ENCODE measurements around the gene TPRX2. TPM values are rescaled to one million over a fixed set of nuclear protein-coding genes. Genes with fewer than 3 reads are reported as not detected.

TPRX2 gene
- total and polyA plus RNA-seq, 2 experiments from 2014 or later, result not detected

- no peak for TF ChIP-seq CTCF (conservative IDR thresholded peaks at IDR 0.05; ENCODE audit: low read depth in 2 of 2)
- TF ChIP-seq POLR2AphosphoS5 (IDR thresholded peaks at IDR 0.05; ENCODE audit: low read depth), result no peak
- TF ChIP-seq STAT1 (IDR thresholded peaks at IDR 0.05; ENCODE audit: unreplicated experiment), result no peak
- no peak for TF ChIP-seq ZNF462 (CRISPR knock-in tag; IDR thresholded peaks at IDR 0.05)
- TF ChIP-seq ZNF114 (CRISPR knock-in tag; IDR thresholded peaks at IDR 0.05), result no peak
- no peak for TF ChIP-seq CREB1 (CRISPR knock-in tag; IDR thresholded peaks at IDR 0.05; ENCODE audit: low read depth)
- no peak for TF ChIP-seq JUNB (IDR thresholded peaks at IDR 0.05; ENCODE audit: unreplicated experiment)
- TF ChIP-seq ETS1 (IDR thresholded peaks at IDR 0.05), result no peak
- no peak for TF ChIP-seq REST (IDR thresholded peaks at IDR 0.05; ENCODE audit: unreplicated experiment)
- TF ChIP-seq EZH2phosphoT487 (IDR thresholded peaks at IDR 0.05; ENCODE audit: unreplicated experiment), result no peak
- no peak for TF ChIP-seq EZH2 (IDR thresholded peaks at IDR 0.05; ENCODE audit: low read depth, unreplicated experiment)
- TF ChIP-seq ZNF331 (CRISPR knock-in tag; IDR thresholded peaks at IDR 0.05; ENCODE audit: low read depth), result no peak
- no peak for TF ChIP-seq NANOG (IDR thresholded peaks at IDR 0.05; ENCODE audit: borderline replicate concordance)
- Mint-ChIP-seq H3K4me1 (peaks cover 5% of the 10 kb centered on the region), H3K27me3 (ENCODE audit: insufficient read depth, low read depth, poor library complexity) (peaks cover 4% of the 10 kb centered on the region), H3K36me3 (ENCODE audit: low read depth) (no peaks in the 10 kb centered on the region), H3K4me3 (no peak overlapping the region), H3K27ac (0 out of 2 replicates have a peak overlapping the region, but pooled peaks have one; percentile 29), H3K9me3 (no peaks in the 10 kb centered on the region)
- Histone ChIP-seq H3K79me2 (replicated peaks; ENCODE audit: insufficient read depth) (no peaks in the 10 kb centered on the region), H3K4me1 (ENCODE audit: insufficient read depth) (no peaks in the 10 kb centered on the region), H3F3A (replicated peaks; ENCODE audit: low read depth) (no peaks in the 10 kb centered on the region), H3K27ac (ENCODE audit: low read depth) (no peak overlapping the region), H3K9me2 (ENCODE audit: insufficient read depth) (0 out of 2 replicates have a peak, but pooled peaks cover 3% of the 10 kb centered on the region), H4K20me1 (replicated peaks; ENCODE audit: insufficient read depth) (no peaks in the 10 kb centered on the region), H3K4me3 (no peak overlapping the region), H2AFZ (no peak overlapping the region), H3K27me3 (ENCODE audit: insufficient read depth) (no peaks in the 10 kb centered on the region), H3K4me2 (no peak overlapping the region), H3K36me3 (ENCODE audit: insufficient read depth) (no peaks in the 10 kb centered on the region)
- ATAC-seq, result no peak
- DNase-seq (ENCODE audit: low spot score), result no peak
These were observed 26.0 kb downstream of the TPRX2 start for GRCh38 chr19:47885067-47885463.

Measured in GM23338 (cell line).